ENCODE results near the gene FAM209A. TPM values are rescaled to one million over a fixed set of nuclear protein-coding genes. Genes with fewer than 3 reads are reported as not detected.
"Not testable (repeated sequence)": the region's sequence is repeated elsewhere in the genome, so short reads cannot be mapped to it uniquely, and the experiment has no call there.

The FAM209A gene
- polyA plus RNA-seq, 3 donors, result 0.09 to 0.79 (median 0.33) TPM

GRCh38 chr20:56522311-56522710, 2.2 kb upstream of the FAM209A start:
- 72 to 89% (median 75%) methylated on average over 6 of the region's 6 CpGs for WGBS, 3 donors
- no peak overlapping the region for H3K27ac ChIP-seq (ENCODE audit: low read depth, low read length)

GRCh38 chr20:56527521-56527920, 3.0 kb downstream of the FAM209A start:
- WGBS, 3 donors, result 92 to 97% (median 96%) methylated on average over 7 of the region's 7 CpGs
- H3K27ac ChIP-seq (ENCODE audit: low read depth, low read length), result no peak overlapping the region

- WGBS, 3 donors, result 86 to 91% (median 86%) methylated on average over 9 of the region's 9 CpGs
- H3K27ac ChIP-seq (ENCODE audit: low read depth, low read length), result not testable (repeated sequence)
Observed at GRCh38 chr20:56532946-56533345, 8.4 kb downstream of the FAM209A start, which contains the start of gene FAM209B. TSS of gene FAM209B (plus strand) at chr20:56533246. CDS start at chr20:56533342, 96 bp downstream.

- H3K27ac ChIP-seq (ENCODE audit: low read depth, low read length), result no peak overlapping the region
- WGBS, 3 donors, result 44 to 77% (median 66%) methylated on average over 3 of the region's 3 CpGs
Observed at GRCh38 chr20:56537997-56538396, 13.5 kb downstream of the FAM209A start.

GRCh38 chr20:56540415-56540814, 15.9 kb downstream of the FAM209A start:
- no peak overlapping the region for H3K27ac ChIP-seq (ENCODE audit: low read depth, low read length)
- WGBS, 3 donors, result 82 to 91% (median 88%) methylated on average over 6 of the region's 6 CpGs

- no peak overlapping the region for H3K27ac ChIP-seq (ENCODE audit: low read depth, low read length)
- WGBS, 3 donors, result 63 to 76% (median 68%) methylated on average over 9 of the region's 9 CpGs
Observed at GRCh38 chr20:56542489-56543030, 18.0 kb downstream of the FAM209A start.

GRCh38 chr20:56551571-56551970, 27.0 kb downstream of the FAM209A start:
- no peak overlapping the region for H3K27ac ChIP-seq (ENCODE audit: low read depth, low read length)
- 86 to 95% (median 89%) methylated on average over 8 of the region's 8 CpGs for WGBS, 3 donors

GRCh38 chr20:56552911-56553629, 28.5 kb downstream of the FAM209A start:
- 49 to 77% (median 75%) methylated on average over 8 of the region's 8 CpGs for WGBS, 3 donors
- H3K27ac ChIP-seq (ENCODE audit: low read depth, low read length), result no peak overlapping the region

GRCh38 chr20:56554869-56555268, 30.3 kb downstream of the FAM209A start:
- WGBS, 3 donors, result 5 to 34% (median 7%) methylated on average over 4 of the region's 4 CpGs
- no peak overlapping the region for H3K27ac ChIP-seq (ENCODE audit: low read depth, low read length)

- 50 to 66% (median 57%) methylated on average over 6 of the region's 6 CpGs for WGBS, 3 donors
- H3K27ac ChIP-seq (ENCODE audit: low read depth, low read length), result no peak overlapping the region
Observed at GRCh38 chr20:56558968-56559367, 34.4 kb downstream of the FAM209A start.

GRCh38 chr20:56564526-56564925, 40.0 kb downstream of the FAM209A start:
- 91 to 97% (median 94%) methylated on average over 6 of the region's 6 CpGs for WGBS, 3 donors
- not testable (repeated sequence) for H3K27ac ChIP-seq (ENCODE audit: low read depth, low read length)

- 90 to 92% (median 91%) methylated on average over 4 of the region's 4 CpGs for WGBS, 3 donors
- H3K27ac ChIP-seq (ENCODE audit: low read depth, low read length), result no peak overlapping the region
Observed at GRCh38 chr20:56565511-56565910, 41.0 kb downstream of the FAM209A start.

GRCh38 chr20:56566621-56567020, 42.1 kb downstream of the FAM209A start:
- no peak overlapping the region for H3K27ac ChIP-seq (ENCODE audit: low read depth, low read length)
- 43 to 77% (median 72%) methylated on average over 3 of the region's 3 CpGs for WGBS, 3 donors

GRCh38 chr20:56570832-56571231, 46.3 kb downstream of the FAM209A start:
- WGBS, 3 donors, result 0 to 31% (median 0%) methylated on average over 2 of the region's 2 CpGs
- H3K27ac ChIP-seq (ENCODE audit: low read depth, low read length), result no peak overlapping the region

GRCh38 chr20:56572172-56572571, 47.6 kb downstream of the FAM209A start:
- WGBS, 3 donors, result 76 to 80% (median 77%) methylated on average over 4 of the region's 4 CpGs
- no peak overlapping the region for H3K27ac ChIP-seq (ENCODE audit: low read depth, low read length)

GRCh38 chr20:56573986-56574385, 49.4 kb downstream of the FAM209A start:
- WGBS, 3 donors, result 71 to 84% (median 81%) methylated on average over 5 of the region's 5 CpGs
- no peak overlapping the region for H3K27ac ChIP-seq (ENCODE audit: low read depth, low read length)

- H3K27ac ChIP-seq (ENCODE audit: low read depth, low read length), result no peak overlapping the region
- WGBS, 3 donors, result 55 to 77% (median 72%) methylated on average over 10 of the region's 10 CpGs
Observed at GRCh38 chr20:56574531-56575142, 50.1 kb downstream of the FAM209A start.

- H3K27ac ChIP-seq (ENCODE audit: low read depth, low read length), result no peak overlapping the region
- WGBS, 3 donors, result 59 to 78% (median 77%) methylated on average over 9 of the region's 9 CpGs
Observed at GRCh38 chr20:56575157-56575556, 50.6 kb downstream of the FAM209A start.
